GM19372 (cell line): ENCODE results near the gene BANP.
A peak's percentile ranks its signal among the peaks of the same experiment; 100 is the strongest.

ENCODE experiments used
- ATAC-seq: cut with Tn5 transposase; IDR thresholded peaks from one replicate; pipeline ENCODE4 v1.9.1; 2021; ENCODE audit warnings: mild to moderate bottlenecking, low read depth, moderate library complexity; ENCODE audit not compliant: unreplicated experiment

The BANP gene

DNA sequence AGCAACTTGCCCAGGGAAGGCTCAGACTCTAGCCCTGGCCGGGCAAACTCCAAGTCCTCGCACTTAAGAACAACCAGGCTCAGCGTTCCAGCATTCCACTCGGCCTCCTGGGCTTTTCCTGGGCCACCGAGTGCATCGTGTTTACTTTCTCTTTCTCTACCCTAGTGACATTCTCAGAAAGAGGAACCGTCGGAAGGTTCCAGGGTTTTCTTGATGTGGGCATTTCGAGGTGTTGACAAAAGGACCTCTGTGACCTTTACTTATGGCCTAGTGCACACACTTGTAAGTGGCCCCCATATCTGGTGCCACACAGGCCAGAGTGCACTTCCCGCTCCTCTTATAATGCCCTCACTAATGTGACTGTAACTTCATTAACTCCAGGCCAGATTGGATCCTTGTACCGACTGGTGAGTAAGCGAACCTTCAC, 3.1 kb upstream of the BANP start:
- ATAC-seq = no peak

DNA sequence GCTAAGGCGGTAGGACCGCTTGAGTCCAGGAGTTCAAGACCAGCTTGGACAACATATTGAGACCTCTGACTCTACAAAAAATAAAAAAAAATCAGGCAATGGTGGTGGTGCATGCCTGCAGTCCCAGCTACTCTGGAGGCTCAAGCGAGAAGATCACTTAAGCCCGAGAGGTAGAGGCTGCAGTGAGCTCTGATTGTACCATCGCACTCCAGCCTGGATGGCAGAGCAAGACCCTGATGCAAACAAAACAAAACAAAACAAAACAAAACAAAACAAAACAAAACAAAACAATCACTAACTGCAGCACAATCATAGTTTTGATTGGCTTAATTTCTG, 2.5 kb upstream of the BANP start:
- ATAC-seq = no peak

DNA sequence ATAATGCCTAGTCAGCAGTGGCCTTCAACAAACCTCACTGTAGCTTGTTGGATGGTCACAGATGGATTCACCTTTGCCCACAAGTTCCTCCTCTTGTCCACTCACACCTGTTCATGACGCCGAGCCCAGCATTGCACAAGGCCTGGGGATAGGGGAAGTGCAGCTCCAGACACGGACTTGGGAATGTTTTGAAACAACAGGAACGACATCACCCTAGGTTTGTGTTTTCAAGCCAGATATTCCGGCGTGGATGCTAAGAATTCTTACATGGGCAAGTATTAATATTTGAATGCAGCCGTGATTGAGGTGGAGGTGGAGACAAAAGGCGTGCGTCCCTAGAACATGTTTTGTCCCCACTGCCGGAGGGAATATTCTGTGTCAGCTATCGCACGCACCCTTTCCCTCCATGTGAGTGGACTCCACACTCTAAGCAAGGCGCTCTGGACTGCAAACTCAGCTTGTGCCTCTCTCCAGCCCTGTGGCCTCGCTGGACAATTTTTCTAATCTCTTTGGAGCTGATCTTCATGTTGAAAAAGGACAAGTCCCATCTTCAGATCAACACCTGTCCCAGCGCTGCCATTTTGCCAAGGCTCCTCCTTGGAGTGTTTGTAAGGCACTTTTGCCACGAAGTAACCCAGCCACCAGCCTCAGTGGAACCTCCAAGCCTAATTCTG, 2.0 kb upstream of the BANP start:
- no peak for ATAC-seq

DNA sequence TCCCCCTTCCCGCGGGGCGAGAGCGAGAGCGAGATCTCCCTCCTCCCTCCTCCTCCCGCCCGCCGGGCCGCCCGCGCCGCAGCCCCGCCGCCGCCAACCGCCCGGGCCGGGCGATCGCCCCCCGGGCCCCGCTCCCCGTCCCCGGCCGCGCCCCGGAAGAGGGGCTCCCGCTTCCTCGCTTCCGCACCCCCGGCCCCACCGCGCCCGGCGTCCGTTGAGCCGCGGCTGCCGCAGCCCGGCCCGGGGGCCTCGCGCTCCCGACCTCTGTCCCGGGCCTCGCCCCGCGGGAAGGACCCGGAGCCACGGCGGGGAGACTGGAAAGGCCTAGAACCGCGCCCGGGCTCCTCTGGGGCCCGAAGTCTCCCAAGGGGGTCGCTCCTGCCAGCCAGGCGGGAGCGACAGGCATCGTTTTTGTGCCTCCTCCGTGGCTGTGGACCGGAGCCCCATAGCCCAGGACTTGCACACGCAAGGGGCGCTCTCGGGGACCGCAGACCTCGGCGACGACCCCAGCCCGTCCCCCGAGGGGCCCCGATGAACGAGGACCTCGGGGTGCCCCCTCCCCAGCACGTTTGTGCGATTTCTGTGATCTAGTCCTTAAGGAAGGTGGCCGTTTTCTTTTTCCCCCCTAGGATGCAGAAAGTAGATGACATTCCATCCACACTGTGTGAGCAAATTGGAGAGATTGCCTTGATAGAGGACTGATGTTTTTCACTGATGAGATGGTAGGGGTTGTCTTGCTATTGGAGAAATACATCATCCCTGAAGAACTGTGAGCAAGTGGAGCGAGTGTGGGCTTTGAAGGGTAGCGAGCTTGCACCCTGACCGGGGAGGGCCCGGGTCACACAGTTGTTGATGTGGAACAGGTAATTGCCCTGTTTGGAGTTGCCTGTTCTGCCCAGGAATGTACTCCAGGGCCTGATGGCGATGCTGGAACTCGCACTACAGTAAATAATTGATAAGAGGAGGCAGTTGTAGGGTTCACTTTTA, 611 bp downstream of the BANP start:
- ATAC-seq = peak; percentile 7

DNA sequence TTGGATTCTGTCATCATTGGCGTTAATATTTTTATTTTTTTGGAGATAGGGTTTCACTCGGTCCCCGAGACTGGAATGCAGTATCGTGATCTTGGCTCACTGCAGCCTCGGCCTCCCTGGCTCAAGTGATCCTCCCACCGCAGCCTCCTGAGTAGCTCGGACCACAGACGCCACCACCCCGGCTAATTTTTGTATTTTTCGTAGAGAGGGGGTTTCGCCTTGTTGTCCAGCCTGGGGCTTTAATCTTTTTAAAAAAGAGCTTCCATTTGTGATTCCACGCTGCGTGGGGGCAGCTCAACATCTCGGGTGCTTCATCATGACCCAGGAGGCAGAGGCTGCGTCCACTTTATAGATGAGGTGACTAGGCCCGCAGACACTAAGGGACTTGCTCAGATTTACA, 1.5 kb downstream of the BANP start:
- no peak for ATAC-seq

DNA sequence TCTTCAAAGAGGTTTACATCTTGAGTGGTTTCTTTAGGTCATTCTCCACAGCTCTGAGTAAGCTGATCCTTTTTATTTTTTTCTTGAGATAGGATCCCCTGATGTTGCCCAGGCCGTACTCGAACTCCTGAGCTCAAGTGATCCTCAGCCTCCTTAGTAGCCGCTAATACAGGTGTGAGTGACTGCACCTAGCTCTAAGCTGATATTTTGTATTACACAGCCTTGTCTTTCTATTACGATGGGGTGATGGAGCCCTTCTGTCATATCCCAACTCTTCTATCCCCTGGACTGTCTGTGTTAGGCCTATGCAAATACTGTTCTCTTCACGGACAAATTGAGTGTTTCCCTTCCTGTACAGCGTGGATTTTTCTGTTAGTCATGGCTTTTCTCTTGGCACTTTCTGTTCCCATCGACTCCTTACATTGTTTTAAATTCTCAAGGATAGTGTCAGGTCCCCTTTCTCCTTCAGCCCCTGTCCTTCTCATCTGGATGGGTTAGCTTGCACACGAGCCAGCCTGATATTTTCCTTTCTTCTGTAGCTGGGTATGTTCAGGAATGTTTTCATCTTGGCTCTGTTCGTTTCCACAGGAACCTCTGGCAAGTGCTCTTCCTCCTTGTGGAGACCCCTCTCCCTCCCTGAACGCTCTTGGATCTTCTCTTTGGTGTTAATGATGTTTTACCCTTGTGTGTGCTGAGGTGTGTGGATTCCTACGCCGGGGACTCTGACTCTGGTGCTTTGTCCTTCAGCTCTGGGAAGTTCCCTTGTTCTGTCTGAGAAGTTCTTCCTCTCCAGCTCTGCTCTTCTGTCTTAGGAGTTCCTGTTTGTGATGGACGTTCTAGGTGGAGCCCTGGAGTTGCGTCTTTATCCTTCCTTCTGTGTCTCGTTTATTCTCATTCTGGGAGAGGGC, 2.3 kb downstream of the BANP start:
- ATAC-seq = no peak

DNA sequence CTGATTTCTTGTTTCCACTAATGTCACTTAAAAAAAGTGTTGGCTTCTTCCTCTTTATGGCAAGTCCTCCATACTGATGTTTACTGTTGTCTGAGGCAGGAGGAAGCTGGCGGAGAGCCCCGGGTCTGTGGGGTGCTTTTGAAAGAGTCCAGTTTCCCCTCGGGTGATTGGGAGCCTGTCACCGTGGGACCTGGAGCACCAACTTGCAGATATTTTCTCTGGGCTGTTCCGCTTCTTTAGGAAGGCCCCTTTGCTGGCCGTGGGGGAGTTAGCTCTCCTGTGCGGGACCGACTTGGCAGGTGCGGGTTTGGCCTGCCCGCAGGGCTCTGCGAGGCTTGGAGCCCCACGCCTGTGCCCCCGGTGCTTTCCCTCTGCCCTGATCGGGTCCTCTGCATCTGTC, 3.1 kb downstream of the BANP start:
- no peak for ATAC-seq

DNA sequence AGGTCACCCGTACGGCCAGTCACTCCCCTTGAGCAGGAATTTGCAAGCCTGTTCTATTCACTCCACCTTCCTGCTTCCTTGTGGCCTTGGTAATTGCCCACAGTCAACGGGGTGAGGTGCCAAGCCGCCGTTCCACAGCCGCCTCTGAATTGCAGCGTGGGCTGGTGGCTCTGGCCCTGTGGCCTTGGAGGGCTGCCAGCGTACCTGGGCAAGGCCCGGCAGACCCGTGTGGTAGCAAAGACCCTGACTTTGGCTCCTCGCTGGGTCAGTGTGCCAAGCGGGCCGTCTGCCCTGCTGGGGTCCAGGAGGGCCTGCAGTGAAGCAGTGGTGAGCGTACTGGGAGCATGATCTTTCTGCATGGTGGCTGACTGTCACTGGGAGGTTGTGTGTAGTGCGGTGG, 3.6 kb downstream of the BANP start:
- no peak for ATAC-seq

DNA sequence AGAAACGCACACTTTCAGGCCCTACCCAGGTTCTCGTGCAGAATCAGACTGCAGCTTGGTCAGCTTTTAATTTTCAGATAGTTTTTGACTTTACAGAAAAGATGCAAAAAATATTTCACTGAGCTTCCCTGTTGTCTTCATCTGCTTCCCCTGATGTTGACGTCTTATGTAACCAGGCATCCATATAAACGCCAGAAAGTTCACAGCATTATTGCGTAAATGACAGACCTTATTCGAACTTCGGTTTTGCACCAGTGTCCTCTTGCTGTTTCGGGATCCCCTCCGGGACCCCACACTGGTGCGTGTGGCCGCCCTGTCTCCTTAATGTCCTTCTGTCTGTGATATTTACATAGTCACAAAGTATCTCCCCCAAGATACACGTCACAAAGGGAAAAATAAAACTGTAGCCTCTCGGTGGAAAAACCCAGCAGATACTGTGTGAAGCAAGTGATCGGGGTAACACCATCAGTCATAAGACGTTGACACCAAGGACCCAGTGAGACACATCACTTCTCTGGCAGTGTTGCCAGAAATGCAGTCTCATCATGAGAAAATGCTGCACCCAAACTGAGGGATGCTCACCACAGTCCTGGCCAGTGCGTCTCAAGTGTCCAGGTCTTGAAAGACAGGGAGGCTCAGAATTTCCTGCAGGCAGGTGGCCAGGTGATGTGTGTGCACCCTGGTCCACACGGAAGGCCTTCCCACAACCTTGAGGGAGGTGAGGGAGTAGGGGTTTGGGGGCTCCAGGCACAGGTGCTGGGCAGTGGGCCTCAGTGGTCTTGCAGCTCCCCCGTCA, 4.3 kb downstream of the BANP start:
- ATAC-seq = no peak

DNA sequence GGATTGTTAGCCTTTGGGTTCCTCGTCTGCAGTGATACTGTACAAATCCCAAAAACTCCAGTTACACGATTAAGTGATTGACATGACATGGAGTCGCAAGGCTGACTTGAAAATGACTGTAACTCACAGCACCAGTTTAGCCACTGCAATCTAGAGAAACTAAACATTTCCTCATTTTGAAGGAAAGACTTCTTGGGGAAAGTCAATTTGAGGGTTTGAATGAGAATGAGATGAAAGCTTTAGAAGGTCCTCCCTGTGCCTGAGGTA, 4.8 kb downstream of the BANP start:
- ATAC-seq = no peak

DNA sequence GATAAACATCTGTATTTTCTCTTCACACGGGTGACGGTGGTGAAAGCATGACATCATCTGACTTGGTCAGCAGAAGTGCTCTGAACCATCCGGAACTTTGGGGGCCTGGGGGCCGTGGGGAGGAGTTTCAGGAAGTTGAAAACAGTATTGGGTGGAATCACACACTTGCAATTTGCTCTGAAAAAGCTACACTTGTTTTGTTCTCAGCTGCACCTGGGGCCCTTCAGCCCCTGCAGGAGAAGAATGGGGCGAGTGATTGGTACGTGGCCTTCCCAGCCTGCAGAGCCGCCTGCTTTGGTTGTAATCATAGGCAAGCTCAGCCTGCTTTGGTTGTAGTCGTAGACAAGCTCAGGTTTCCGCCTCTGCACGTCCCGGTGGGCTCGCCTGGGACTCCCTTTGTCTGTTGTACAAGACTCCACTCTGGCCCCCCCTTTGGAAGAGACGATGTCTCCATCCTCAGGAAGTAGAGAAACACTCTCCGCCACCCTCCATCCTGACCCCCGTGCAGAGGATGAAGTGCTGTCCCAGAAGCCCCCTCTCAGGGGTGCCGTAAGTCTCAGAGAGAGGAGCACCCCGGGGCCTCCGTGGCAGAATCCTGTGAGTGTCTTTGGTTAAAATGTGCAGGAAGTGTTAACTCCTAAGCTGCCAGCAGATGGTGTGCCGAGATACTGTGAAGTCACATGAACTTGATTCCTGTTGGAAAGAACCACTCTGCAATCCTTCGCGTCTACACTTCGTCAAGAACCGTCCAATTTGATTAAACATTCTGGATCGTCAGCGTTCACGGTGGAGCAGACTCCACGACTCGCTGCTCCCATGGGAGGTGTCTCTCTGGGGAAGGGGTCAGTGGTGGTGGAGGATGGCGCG, 5.4 kb downstream of the BANP start:
- no peak for ATAC-seq

DNA sequence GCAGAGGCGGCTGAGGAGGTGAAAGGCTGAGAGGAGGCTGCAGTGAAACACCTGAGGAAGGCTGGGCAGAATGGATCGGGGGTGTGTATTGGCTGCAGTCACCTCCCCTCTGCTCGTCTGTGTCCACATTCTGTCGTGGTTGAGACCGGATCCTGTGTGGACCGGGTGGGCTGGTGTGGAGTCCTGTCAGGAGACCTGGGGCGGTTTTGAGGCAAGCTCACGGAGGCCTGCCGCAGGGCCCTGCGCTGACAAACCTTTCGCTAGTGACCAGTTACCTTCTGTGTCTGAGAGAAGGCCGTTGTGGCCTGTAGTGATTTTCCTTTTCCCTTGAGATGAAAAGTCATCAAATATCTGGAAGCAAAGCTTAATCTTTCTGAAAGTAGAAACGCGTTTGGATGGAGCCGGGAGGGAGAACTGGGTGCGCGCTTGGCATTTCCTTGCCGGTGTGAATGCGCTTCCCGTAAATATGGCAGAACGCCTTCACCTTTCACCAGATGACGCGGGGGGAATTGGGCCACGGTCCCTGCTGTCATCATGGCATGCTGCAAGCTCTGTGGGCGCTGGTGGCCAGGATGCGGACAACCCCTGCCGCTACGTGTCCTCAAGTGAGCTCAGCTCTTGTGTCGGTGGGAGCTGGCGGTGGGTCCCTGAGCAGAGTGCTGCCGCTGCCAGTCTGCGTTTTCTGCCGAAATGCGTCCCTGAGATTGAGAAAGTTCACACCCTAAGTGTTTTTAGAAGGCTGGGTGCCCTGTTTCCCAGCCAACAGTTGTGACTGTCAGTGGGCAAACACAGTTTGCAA, 6.3 kb downstream of the BANP start:
- ATAC-seq = no peak

DNA sequence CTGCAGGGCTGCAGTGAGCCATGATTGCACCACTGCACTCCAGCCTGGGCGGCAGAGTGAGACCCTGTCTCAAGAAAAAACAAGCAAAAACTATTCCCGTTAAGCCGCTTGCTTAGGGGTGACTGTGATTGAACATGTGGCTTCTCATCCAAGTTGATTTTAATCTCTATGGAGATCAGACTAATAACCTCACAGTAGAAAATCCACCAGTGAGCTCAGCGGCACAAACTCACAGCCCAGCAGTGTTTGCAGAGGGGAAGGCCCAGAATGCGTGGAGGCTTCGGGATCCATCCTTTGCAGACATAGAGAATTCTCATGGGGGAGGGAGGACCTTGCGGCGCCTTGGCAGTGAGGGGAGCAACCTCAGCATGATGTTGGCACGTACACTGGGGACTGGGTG, 7.4 kb downstream of the BANP start:
- ATAC-seq = no peak

DNA sequence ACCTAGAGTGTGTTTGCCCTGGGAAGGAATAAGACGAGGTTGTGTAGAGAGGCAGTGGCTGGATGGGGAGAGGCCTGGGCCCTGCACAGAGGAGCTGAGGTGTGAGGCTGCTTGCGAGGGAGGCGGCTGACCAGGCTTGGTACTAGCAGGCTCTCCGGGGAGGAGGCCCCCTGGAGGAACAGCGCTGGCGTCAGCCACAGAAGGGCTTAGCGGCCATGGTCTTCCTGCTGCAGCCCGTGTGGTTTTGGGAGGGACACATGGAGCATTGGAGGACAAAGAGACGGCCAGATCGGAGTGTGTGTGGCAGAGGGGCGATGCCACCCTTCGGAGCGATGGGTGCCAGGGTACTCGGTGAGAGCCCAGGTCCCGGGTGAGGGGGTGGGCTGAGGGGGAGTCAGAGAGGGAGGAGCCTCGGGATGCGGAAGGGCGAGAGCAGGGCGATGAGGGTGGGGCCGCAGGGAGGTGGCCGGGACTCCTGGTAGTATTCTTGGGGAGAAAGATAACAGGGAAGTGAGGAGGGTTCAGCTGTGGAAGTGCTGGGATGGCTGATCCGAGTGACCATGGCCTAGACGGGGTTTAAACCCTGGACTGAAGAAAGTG, 8.3 kb downstream of the BANP start:
- ATAC-seq = no peak

DNA sequence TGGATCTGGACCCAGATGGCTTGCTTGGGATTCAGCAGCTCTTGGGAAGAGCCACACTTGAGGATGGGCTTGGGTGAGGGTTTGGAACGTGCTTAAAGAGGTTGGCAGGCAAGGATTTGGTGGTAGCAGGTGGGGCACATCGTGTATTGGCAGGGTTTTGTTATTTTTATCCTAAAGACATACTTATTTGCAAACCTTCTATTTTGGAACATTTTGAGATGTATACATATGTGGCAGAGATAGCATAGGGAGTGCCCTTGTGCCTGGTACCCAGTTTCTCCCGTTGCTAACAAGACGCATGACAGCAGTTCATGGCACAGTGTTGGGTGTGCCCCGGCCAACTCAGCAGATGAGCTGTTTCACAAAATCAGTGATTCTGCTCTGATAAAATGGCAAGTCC, 9.1 kb downstream of the BANP start:
- no peak for ATAC-seq

DNA sequence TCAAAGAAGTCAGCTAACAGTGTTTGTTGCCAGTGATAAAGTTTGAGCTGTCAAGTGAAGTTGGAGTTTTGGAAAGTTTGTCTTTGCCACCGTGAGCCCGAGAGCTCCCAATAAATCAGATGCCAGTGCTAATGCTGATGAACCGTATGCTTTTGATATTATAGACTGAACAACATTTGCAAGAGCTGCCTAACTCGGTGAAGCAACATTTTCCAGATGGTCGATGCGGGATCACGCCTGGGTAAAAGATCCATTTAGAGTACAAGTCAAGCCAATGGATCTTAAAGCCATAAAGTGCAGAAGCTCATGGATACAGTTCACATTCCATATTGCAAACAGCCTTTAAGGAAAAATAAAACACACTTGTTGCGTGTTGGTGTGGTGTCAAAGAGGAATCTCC, 9.6 kb downstream of the BANP start:
- ATAC-seq = no peak

DNA sequence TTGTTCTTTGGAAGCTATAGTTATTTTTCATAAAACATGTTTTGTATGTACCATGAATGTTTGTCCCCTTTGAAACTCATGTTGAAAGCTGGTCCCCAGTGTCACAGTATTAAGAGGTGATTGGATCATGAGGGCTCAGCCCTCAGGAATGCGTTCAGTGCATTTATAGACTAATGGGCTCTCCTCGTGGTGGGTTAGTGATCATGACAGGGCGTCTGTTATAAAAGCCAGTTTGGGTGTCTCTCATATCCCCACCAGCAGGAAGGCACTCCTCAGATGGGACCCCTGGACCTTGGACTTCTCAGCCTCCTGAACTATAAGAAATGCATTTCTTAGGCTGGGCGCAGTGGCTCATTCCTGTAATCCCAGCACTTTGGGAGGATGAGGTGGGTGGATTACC, 10.4 kb downstream of the BANP start:
- no peak for ATAC-seq

DNA sequence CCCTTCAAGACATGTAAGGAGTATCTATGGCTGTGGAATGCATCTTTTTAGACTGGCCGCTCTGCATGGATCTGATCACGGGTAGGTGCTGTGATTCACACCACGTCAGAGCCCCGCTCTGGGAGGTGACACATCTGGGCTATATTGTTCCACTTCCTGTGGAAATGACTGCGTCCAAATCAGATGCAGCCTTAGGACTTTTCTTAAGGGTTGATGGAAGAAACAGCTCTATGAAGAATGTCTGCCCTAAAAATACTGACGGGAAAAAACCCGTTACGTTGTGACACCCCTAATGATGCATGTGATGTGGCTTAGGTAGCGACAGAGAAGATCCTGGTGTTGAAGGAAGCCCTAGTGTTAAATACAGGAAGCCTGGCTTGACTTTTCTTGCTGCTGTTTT, 12.2 kb downstream of the BANP start:
- no peak for ATAC-seq
